GM10248 (cell line): ENCODE results near the gene ANO1.
A peak's percentile ranks its signal among the peaks of the same experiment; 100 is the strongest.
"Not testable (repeated sequence)": the region's sequence is repeated elsewhere in the genome, so short reads cannot be mapped to it uniquely, and the experiment has no call there.

Source experiments
- CTCF ChIA-PET: fragments of 300-600 bp; sonication (Branson Sonifier 250); formaldehyde crosslinking; extraction: SDS; loops from one replicate; lab custom pipeline; 2021; ENCODE audit warnings: antibody characterized with exemption; lab: Yijun Ruan, JAX
- POLR2A ChIA-PET: fragments of 350-650 bp; sonication (Branson Sonifier 250); formaldehyde crosslinking; extraction: SDS; loops from one replicate; lab custom pipeline; 2020; ENCODE audit warnings: antibody characterized with exemption; lab: Yijun Ruan, JAX
- DNase-seq: peaks from one replicate; pipeline ENCODE4 v3.0.0; 2012; ENCODE audit errors: extremely low spot score
- TF ChIP-seq, protein P1 (sequence below): IDR thresholded peaks from 2 replicates; pipeline ENCODE4 v1.5.1; 2012; ENCODE audit warnings: mild to moderate bottlenecking, low read depth; ENCODE audit errors: extremely low read depth, missing control alignments, control extremely low read depth

ANO1 gene

DNA sequence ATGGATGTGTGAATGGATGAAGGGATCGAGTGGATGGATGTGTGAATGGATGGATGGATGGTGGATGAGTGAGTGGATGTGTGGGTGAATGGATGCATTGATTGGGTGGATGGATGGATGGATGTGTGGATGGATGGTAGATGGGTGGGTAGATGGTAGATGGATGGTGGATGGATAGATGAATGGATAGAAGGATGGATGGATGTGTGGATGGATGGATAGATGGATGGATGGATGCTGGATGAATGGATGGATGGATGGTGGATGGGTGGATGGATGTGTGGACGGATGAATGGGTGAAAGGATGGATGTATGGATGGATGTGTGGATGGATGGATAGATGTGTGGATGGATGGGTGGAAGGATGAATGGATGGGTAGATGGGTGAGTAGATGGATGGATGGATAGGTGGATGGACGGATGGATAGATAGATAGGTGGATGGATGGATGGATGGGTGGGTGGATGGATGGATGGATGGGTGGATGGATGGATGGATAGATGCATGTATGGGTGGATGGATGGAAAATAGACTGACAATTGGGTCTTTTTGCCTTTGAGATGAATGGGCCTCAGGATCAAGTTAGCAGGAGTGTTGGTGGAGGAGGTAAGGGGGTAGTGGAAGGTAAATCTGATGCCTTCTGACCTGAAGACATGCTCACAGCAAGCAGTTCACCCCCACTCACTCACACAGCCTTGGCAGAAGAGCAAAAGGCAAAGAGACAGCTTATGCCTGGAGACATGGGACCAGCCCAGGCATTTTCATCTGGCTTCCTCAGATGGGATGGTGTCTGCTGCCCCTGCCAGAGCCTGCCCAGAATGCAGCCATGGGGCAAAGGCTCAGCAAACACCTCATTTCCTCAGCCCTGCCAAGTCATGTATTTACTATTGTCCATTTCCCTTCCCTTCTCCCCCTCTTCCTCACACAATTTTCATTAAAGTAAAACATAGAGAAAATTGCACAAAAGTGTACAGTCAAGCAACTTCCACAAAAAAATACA, 117.0 kb downstream of the ANO1 start:
- TF ChIP-seq, protein P1, sequence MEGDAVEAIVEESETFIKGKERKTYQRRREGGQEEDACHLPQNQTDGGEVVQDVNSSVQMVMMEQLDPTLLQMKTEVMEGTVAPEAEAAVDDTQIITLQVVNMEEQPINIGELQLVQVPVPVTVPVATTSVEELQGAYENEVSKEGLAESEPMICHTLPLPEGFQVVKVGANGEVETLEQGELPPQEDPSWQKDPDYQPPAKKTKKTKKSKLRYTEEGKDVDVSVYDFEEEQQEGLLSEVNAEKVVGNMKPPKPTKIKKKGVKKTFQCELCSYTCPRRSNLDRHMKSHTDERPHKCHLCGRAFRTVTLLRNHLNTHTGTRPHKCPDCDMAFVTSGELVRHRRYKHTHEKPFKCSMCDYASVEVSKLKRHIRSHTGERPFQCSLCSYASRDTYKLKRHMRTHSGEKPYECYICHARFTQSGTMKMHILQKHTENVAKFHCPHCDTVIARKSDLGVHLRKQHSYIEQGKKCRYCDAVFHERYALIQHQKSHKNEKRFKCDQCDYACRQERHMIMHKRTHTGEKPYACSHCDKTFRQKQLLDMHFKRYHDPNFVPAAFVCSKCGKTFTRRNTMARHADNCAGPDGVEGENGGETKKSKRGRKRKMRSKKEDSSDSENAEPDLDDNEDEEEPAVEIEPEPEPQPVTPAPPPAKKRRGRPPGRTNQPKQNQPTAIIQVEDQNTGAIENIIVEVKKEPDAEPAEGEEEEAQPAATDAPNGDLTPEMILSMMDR: no peak
- ChIA-PET CTCF (interaction anchor here (1.1 to 3.0 kb wide), 18 partner anchors 8 to 520 kb away, joined by 3 to 27 read pairs (median 6); partner anchors contain the start of gene LTO1), POLR2A (no interaction called here)
- no peak for DNase-seq

GRCh38 chr11:70200212-70200844, 122.2 kb downstream of the ANO1 start:
- TF ChIP-seq, protein P1: no peak
- CTCF ChIA-PET: interaction anchor here (1.9 to 3.0 kb wide), 2 partner anchors 290 kb away, joined by 4 to 21 read pairs; no protein-coding TSS in a partner anchor
- no peak for DNase-seq
- POLR2A ChIA-PET: no interaction called here

DNA sequence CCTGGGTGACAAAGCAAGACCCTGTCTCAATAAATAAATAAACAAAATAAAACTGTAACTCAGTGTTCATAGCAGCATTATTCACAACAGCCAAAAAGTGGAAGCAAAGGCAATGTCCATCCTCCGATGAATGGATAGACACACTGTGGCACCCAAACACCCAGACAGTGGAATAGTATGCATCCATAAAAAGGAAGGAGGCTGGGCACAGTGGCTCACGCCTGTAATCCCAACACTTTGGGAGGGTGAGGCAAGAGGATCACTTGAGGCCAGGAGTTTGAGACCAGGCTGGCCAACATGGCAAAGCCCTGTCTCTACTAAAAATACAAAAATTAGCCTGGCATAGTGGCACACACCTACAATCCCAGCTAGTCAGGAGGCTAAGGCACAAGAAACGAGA, 122.9 kb downstream of the ANO1 start:
- DNase-seq, POLR2A ChIA-PET: not testable (repeated sequence)
- CTCF ChIA-PET: interaction anchor here (1.9 kb wide), 1 partner anchor 290 kb away, joined by 4 read pairs; no protein-coding TSS in a partner anchor

- no peak for DNase-seq
- POLR2A ChIA-PET: no interaction called here
- TF ChIP-seq, protein P1: no peak
- CTCF ChIA-PET: interaction anchor here (1.0 to 1.9 kb wide), 3 partner anchors 283 to 293 kb away, joined by 3 to 4 read pairs (median 4); no protein-coding TSS in a partner anchor
Observed at GRCh38 chr11:70201882-70202861, 124.1 kb downstream of the ANO1 start.

DNA sequence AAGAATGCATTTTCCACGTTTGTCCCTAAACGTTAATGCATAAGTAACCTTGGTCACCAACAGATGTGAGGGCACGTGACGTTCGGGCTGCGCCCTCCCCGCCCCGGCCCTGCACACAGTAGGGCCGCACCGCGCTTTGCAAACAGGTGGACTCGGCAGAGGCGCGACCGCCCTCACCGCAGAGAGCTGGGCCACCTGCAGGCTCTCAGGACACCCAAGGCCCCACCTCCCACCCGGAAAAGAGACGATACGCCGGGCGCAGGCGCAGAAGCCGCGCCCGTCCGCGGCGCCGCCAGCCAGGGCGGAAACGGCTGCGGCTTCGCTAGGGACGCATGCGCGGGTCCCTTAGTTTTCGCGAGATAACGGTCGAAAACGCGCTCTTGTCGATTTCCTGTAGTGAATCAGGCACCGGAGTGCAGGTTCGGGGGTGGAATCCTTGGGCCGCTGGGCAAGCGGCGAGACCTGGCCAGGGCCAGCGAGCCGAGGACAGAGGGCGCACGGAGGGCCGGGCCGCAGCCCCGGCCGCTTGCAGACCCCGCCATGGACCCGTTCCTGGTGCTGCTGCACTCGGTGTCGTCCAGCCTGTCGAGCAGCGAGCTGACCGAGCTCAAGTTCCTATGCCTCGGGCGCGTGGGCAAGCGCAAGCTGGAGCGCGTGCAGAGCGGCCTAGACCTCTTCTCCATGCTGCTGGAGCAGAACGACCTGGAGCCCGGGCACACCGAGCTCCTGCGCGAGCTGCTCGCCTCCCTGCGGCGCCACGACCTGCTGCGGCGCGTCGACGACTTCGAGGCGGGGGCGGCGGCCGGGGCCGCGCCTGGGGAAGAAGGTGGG, 125.0 kb downstream of the ANO1 start, which contains the start of gene FADD:
FADD (plus strand) TSS at position 377 of the 831 bp plus-strand sequence; CDS start at position 541, 164 bp downstream.
- POLR2A ChIA-PET: no interaction called here
- TF ChIP-seq, protein P1: no peak
- CTCF ChIA-PET: interaction anchor here (1.4 to 1.6 kb wide), 2 partner anchors 284 to 292 kb away, joined by 3 to 5 read pairs; no protein-coding TSS in a partner anchor
- peak; percentile 97 for DNase-seq
